ENCODE measurements around the gene FZD2.
"Not testable (repeated sequence)": the region's sequence is repeated elsewhere in the genome, so short reads cannot be mapped to it uniquely, and the experiment has no call there.

FZD2 gene

DNA sequence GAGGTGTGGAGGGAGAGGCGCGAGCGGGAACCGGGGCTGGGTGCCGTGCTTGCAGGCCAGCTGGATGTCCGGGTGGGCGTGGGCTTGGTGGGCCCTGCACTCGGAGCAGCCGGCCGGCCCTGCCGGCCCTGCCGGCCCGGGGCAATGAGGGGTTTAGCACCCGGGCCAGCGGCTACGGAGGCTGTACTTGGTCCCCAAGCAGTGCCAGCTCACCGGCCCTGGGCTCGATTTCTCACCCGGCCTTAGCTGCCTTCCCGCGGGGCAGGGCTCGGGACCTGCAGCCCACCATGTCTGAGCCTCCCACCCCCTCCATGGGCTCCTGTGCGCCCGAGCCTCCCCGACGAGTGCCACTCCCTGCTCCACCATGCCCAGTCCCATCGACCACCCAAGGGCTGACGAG lies 29.3 kb upstream of the FZD2 start:
- CTCF ChIA-PET, result interaction anchor here (1.4 kb wide), 1 partner anchor 127 kb away, joined by 3 read pairs; no protein-coding TSS in a partner anchor
- POLR2A ChIA-PET, result no interaction called here
- no peak for DNase-seq
- no peak overlapping the region for H3K27ac ChIP-seq (ENCODE audit: insufficient read depth in 1 of 2, low read depth in 1 of 2, low read length in 2 of 2, poor library complexity in 1 of 2, severe bottlenecking in 2 of 2)
- 97% methylated on average over 20 of the region's 28 CpGs for WGBS (ENCODE audit: insufficient coverage)
- no peak overlapping the region for H3K4me3 ChIP-seq (ENCODE audit: control insufficient read depth in 1 of 7, extremely low read depth in 1 of 7, insufficient read depth in 4 of 7, low read depth in 2 of 7, low read length in 6 of 7)
- H3K27me3 ChIP-seq (replicated peaks in 2 of 5; ENCODE audit: control insufficient read depth in 4 of 5, insufficient read depth in 5 of 5, low read length in 4 of 5), result no peaks in the 10 kb centered on the region
- H3K9me3 ChIP-seq (ENCODE audit: control extremely low read depth in 1 of 5, control insufficient read depth in 4 of 5, insufficient read depth in 2 of 5, low read depth in 1 of 5, low read length in 4 of 5), result peaks cover 0 to 6% (median 2%) of the 10 kb centered on the region in 5 experiments
- no peaks in the 10 kb centered on the region for H3K36me3 ChIP-seq (ENCODE audit: control insufficient read depth in 4 of 4, insufficient read depth in 4 of 4, low read length in 3 of 4)
- H3K4me1 ChIP-seq (ENCODE audit: control extremely low read depth in 1 of 4, control insufficient read depth in 4 of 4, insufficient read depth in 4 of 4, low read length in 3 of 4), result peaks cover 0 to 4% (median 2%) of the 10 kb centered on the region in 4 experiments

DNA sequence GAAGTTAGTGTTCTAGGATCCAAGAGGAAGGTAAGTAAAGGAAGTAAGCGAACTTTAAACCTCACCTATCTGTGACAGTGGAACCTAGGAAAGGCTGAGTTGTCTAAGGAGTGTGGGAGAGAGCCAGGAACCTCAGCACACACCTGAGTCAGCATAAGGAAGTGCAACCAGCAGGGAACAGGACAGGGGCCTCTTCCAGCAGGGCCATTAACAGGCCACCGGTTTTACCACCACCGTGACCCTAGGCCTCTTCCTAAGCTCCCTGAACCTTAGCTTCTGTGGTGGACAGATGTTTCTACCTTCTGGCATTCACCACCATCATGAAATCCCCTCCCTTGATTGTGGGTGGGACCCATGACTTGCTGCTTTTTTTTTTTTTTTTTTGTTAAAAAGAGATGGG lies 27.4 kb upstream of the FZD2 start:
- Histone ChIP-seq H3K27me3 (replicated peaks in 2 of 5; ENCODE audit: control insufficient read depth in 4 of 5, insufficient read depth in 5 of 5, low read length in 4 of 5) (no peaks in the 10 kb centered on the region), H3K4me3 (ENCODE audit: control insufficient read depth in 1 of 7, extremely low read depth in 1 of 7, insufficient read depth in 4 of 7, low read depth in 2 of 7, low read length in 6 of 7) (no peak overlapping the region), H3K27ac (ENCODE audit: insufficient read depth in 1 of 2, low read depth in 1 of 2, low read length in 2 of 2, poor library complexity in 1 of 2, severe bottlenecking in 2 of 2) (no peak overlapping the region), H3K9me3 (ENCODE audit: control extremely low read depth in 1 of 5, control insufficient read depth in 4 of 5, insufficient read depth in 2 of 5, low read depth in 1 of 5, low read length in 4 of 5) (peaks cover 0 to 6% (median 2%) of the 10 kb centered on the region in 5 experiments), H3K4me1 (ENCODE audit: control extremely low read depth in 1 of 4, control insufficient read depth in 4 of 4, insufficient read depth in 4 of 4, low read length in 3 of 4) (no peaks in the 10 kb centered on the region), H3K36me3 (ENCODE audit: control insufficient read depth in 4 of 4, insufficient read depth in 4 of 4, low read length in 3 of 4) (no peaks in the 10 kb centered on the region)
- ChIA-PET POLR2A (no interaction called here), CTCF (interaction anchor here (1.1 to 1.6 kb wide), 2 partner anchors 12 to 79 kb away, joined by 5 read pairs; no protein-coding TSS in a partner anchor)
- no peak for DNase-seq
- WGBS (ENCODE audit: insufficient coverage), result 65% methylated on average over 3 of the region's 3 CpGs

DNA sequence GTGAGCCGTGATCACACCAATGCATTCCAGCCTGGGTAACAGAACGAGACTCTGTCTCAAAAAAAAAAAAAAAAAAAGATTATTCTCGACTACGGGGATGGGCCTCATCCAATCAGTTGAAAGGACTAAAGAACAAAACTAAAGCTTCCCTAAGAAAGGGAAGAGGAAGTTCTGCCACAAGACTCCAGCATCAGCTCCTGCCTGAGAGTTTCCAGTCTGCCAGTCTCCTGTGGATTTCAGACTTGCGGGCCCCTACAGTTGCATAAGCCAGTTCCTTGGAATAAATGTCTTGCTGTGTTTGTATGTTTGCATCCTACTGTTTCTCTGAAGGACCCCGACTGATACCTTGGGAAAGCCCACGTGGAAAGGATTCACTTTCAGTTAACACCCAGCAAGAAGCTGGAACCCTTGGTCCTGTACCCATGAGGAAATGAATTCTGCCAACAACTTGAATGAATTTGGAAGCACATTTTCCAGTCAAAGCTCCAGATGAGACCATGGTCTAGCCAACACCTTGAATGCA lies 26.3 kb upstream of the FZD2 start:
- 74% methylated on average over 3 of the region's 7 CpGs for WGBS (ENCODE audit: insufficient coverage)
- H3K36me3 ChIP-seq (ENCODE audit: control insufficient read depth in 4 of 4, insufficient read depth in 4 of 4, low read length in 3 of 4), result no peaks in the 10 kb centered on the region
- H3K27ac ChIP-seq (ENCODE audit: insufficient read depth in 1 of 2, low read depth in 1 of 2, low read length in 2 of 2, poor library complexity in 1 of 2, severe bottlenecking in 2 of 2), result no peak overlapping the region
- peaks cover 0 to under 1% (median 0%) of the 10 kb centered on the region in 4 experiments for H3K4me1 ChIP-seq (ENCODE audit: control extremely low read depth in 1 of 4, control insufficient read depth in 4 of 4, insufficient read depth in 4 of 4, low read length in 3 of 4)
- no peaks in the 10 kb centered on the region for H3K27me3 ChIP-seq (replicated peaks in 2 of 5; ENCODE audit: control insufficient read depth in 4 of 5, insufficient read depth in 5 of 5, low read length in 4 of 5)
- ChIA-PET POLR2A (interaction anchor here (0.6 kb wide), 1 partner anchor 336 kb away, joined by 6 read pairs; no protein-coding TSS in a partner anchor), CTCF (interaction anchor here (0.7 to 6.8 kb wide), 9 partner anchors 10 to 124 kb away, joined by 3 to 59 read pairs (median 5); no protein-coding TSS in a partner anchor)
- DNase-seq, result no peak
- no peak overlapping the region for H3K4me3 ChIP-seq (ENCODE audit: control insufficient read depth in 1 of 7, extremely low read depth in 1 of 7, insufficient read depth in 4 of 7, low read depth in 2 of 7, low read length in 6 of 7)
- peaks cover 0 to 6% (median 2%) of the 10 kb centered on the region in 5 experiments for H3K9me3 ChIP-seq (ENCODE audit: control extremely low read depth in 1 of 5, control insufficient read depth in 4 of 5, insufficient read depth in 2 of 5, low read depth in 1 of 5, low read length in 4 of 5)

DNA sequence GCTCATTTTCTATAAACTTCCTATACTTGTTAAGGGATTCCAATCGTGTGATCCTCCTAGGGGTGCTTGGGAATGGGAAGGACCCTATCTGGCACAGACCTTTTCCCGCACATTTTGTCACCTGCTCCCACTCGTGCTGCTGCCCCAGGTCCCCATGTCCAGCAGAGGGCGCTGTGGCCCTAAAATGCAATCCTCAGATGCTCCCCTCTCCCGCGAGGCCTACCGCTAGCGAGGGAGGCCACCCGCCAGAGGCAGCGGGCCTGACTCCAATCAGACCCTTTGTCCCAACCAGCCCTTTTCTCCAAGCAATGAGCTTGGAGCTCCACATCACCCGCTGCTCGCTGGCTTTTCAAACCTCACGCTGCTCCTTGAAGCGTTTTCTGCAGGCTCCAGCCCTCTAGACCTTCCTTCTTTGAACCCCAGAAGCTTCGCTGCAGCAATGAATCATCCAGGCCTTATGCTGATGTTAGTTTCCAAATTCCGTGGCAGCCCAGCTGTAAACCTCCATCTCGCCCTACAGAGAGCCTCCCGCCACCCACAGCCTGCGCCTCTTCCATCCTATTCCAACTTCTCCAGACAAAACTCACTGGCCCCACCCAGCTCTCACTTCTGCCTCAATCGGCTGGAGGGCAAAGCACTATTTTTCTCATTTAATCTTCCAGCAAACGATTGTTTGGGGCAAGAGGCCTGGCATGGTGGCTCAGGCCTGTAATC lies 23.6 kb upstream of the FZD2 start:
- ChIA-PET CTCF (interaction anchor here (0.8 to 6.8 kb wide), 22 partner anchors 11 to 330 kb away, joined by 3 to 59 read pairs (median 3); no protein-coding TSS in a partner anchor), POLR2A (no interaction called here)
- H3K27me3 ChIP-seq (replicated peaks in 2 of 5; ENCODE audit: control insufficient read depth in 4 of 5, insufficient read depth in 5 of 5, low read length in 4 of 5), result no peaks in the 10 kb centered on the region
- WGBS (ENCODE audit: insufficient coverage), result 43% methylated on average over 20 of the region's 21 CpGs
- no peak overlapping the region for H3K4me3 ChIP-seq (ENCODE audit: control insufficient read depth in 1 of 7, extremely low read depth in 1 of 7, insufficient read depth in 4 of 7, low read depth in 2 of 7, low read length in 6 of 7)
- peaks cover 0 to 10% (median 0%) of the 10 kb centered on the region in 4 experiments for H3K4me1 ChIP-seq (ENCODE audit: control extremely low read depth in 1 of 4, control insufficient read depth in 4 of 4, insufficient read depth in 4 of 4, low read length in 3 of 4)
- no peaks in the 10 kb centered on the region for H3K9me3 ChIP-seq (ENCODE audit: control extremely low read depth in 1 of 5, control insufficient read depth in 4 of 5, insufficient read depth in 2 of 5, low read depth in 1 of 5, low read length in 4 of 5)
- no peaks in the 10 kb centered on the region for H3K36me3 ChIP-seq (ENCODE audit: control insufficient read depth in 4 of 4, insufficient read depth in 4 of 4, low read length in 3 of 4)
- H3K27ac ChIP-seq (ENCODE audit: insufficient read depth in 1 of 2, low read depth in 1 of 2, low read length in 2 of 2, poor library complexity in 1 of 2, severe bottlenecking in 2 of 2), result no peak overlapping the region
- peak; percentile 81 to 87 (median 82) for DNase-seq

DNA sequence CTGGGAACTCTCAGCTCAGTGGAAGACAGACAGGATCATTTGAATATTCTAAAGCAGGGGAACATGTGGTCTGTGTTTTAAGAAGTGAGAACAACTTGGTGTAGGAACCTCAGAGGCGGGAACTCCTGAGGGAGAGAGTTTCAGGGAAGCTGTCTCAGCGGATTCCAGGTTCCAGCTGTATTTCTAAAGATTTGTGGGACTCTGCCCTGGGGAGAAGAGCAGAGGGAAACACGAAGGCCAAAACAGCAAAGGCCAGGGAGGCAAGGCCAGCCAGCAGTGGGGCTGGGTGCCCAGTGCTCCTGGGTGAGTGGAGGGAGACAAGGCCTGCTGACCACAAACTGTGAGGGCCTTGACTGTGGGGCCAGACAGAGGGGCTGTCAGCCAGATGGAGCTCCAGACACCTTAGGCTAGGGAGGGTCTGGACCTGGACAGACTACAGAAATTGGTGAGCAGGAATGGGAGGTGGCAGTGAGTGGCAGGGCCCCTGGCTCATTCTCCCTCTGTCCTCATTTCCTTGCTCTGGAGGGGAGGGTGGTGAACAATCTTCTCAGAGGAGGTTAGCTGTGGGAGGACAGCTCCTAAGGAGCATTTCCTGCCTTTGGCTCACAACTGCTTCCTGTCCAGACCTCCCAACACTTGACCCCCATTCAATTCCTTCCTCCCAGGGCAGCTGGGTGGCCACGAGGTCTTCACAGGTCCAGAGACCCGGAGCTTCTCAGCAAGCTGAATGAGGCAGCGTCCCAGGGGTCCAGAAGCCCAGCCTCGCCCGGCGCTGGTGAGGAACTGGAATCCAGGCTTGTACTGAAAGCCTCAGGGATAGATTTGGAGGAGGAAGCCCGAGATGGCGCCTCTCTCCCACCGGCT lies 21.0 kb upstream of the FZD2 start:
- no peak for DNase-seq
- POLR2A ChIA-PET, result no interaction called here
- Histone ChIP-seq H3K27ac (ENCODE audit: insufficient read depth in 1 of 2, low read depth in 1 of 2, low read length in 2 of 2, poor library complexity in 1 of 2, severe bottlenecking in 2 of 2) (no peak overlapping the region), H3K27me3 (replicated peaks in 2 of 5; ENCODE audit: control insufficient read depth in 4 of 5, insufficient read depth in 5 of 5, low read length in 4 of 5) (no peaks in the 10 kb centered on the region), H3K36me3 (ENCODE audit: control insufficient read depth in 4 of 4, insufficient read depth in 4 of 4, low read length in 3 of 4) (no peaks in the 10 kb centered on the region), H3K4me3 (ENCODE audit: control insufficient read depth in 1 of 7, extremely low read depth in 1 of 7, insufficient read depth in 4 of 7, low read depth in 2 of 7, low read length in 6 of 7) (no peak overlapping the region), H3K4me1 (ENCODE audit: control extremely low read depth in 1 of 4, control insufficient read depth in 4 of 4, insufficient read depth in 4 of 4, low read length in 3 of 4) (peaks cover 0 to 10% (median 0%) of the 10 kb centered on the region in 4 experiments), H3K9me3 (ENCODE audit: control extremely low read depth in 1 of 5, control insufficient read depth in 4 of 5, insufficient read depth in 2 of 5, low read depth in 1 of 5, low read length in 4 of 5) (no peaks in the 10 kb centered on the region)
- WGBS (ENCODE audit: insufficient coverage), result 86% methylated on average over 8 of the region's 12 CpGs
- CTCF ChIA-PET, result interaction anchor here (0.8 to 6.8 kb wide), 8 partner anchors 11 to 328 kb away, joined by 3 to 59 read pairs (median 4); no protein-coding TSS in a partner anchor

DNA sequence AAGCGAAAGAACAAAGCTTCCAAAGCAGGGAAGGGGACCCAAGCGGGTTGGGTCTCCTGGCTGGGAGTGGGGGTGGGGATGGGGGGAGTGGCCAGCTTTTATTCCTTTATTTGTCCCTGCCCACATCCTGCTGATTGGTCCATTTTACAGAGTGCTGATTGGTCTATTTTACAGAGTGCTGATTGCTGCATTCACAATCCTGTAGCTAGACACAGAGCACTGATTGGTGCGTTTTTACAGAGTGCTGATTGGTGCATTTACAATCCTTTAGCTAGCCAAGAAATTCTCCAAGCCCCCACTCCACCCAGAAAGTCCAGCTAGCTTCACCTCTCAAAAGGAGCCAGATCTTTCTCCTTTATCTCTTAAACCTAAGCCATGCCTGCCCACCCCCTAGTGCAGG lies 19.4 kb upstream of the FZD2 start:
- DNase-seq; H3K4me3 ChIP-seq (ENCODE audit: control insufficient read depth in 1 of 7, extremely low read depth in 1 of 7, insufficient read depth in 4 of 7, low read depth in 2 of 7, low read length in 6 of 7); H3K27ac ChIP-seq (ENCODE audit: insufficient read depth in 1 of 2, low read depth in 1 of 2, low read length in 2 of 2, poor library complexity in 1 of 2, severe bottlenecking in 2 of 2); H3K27me3 ChIP-seq (replicated peaks in 2 of 5; ENCODE audit: control insufficient read depth in 4 of 5, insufficient read depth in 5 of 5, low read length in 4 of 5); H3K36me3 ChIP-seq (ENCODE audit: control insufficient read depth in 4 of 4, insufficient read depth in 4 of 4, low read length in 3 of 4); H3K9me3 ChIP-seq (ENCODE audit: control extremely low read depth in 1 of 5, control insufficient read depth in 4 of 5, insufficient read depth in 2 of 5, low read depth in 1 of 5, low read length in 4 of 5): not testable (repeated sequence)
- CTCF ChIA-PET, result interaction anchor here (0.7 kb wide), 1 partner anchor 405 kb away, joined by 3 read pairs; no protein-coding TSS in a partner anchor
- peaks cover 0 to 17% (median 5%) of the 10 kb centered on the region in 4 experiments for H3K4me1 ChIP-seq (ENCODE audit: control extremely low read depth in 1 of 4, control insufficient read depth in 4 of 4, insufficient read depth in 4 of 4, low read length in 3 of 4)
- POLR2A ChIA-PET, result interaction anchor here (0.5 kb wide), 1 partner anchor 9 kb away, joined by 3 read pairs; no protein-coding TSS in a partner anchor
- WGBS (ENCODE audit: insufficient coverage), result 100% methylated on average over 3 of the region's 3 CpGs
